GM19397 (cell line): ENCODE measurements around the gene KRT71.

ENCODE experiments used
- ATAC-seq: cut with Tn5 transposase; IDR thresholded peaks from one replicate; pipeline ENCODE4 v1.9.1; 2021; ENCODE audit warnings: mild to moderate bottlenecking, moderate library complexity; ENCODE audit not compliant: unreplicated experiment

The KRT71 gene

DNA sequence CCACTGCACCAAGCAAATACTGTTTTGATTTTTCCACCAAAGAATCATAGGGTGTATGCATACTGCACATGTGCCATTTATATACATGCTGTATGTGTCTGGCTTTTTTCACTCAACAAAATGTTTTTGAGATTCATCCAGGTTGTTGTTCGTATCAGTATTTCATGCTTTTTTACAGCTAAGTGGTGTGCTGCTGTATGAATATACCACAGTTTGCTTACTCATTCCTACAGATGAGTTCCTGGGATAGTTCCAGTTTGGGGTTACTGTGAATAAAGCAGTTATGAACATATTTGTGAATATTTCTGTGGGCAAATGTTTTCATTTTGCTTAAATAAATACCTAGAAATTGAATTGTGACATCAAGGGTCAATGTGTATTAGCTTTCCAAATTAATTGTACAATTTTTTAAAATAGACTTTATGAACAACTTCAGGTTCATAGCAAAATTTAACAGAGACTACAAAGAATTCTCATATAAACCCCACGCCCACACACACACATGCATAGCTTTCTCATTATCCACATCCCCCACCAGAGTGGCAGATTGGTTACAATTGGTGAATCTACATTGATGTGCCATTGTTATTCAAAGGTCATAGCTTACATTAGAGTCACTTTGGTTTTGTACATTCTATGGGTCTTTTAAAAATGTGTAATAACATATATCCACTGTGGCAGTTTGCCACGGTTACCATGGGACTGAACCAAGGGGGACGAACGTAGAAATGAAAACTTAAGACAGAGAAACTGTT is 53.0 kb downstream of the KRT71 start:
- no peak for ATAC-seq

DNA sequence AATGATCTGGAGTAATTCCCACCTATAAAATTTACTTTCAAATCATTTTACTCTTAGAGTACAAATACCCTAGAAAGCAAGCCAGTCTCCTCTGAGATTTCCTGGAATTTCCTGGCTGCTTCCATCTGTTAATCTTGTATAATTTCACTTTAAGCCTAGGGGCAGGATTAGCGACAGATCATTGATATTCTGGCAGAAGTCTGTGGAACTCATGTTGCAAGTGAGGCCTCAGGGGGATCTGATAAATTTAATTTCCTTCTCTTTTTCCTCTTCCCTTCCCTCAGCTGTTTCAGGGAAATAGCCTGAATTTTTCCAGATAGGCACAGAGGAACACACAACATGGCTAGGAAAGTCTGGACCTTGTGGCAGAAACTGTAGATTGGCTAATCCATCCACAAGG is 54.0 kb downstream of the KRT71 start:
- no peak for ATAC-seq

DNA sequence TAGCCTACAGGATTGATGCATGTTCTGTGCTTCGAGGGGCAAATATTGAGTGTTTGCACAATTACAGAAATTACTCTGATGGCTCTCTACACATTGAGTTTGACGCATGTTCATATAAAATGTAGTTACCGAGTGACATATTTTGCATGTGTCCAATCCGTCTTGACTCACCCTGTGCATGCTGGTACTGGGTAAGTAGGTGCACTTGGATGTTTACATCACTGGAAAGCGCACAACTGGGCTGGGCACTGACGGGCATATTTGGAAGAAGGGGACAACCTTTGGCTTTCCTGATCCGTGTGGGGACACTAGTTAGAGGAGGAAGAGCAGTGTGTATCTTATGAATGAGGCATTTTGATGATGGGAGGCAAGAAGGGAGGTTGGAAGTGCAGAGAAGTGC is 55.0 kb downstream of the KRT71 start:
- ATAC-seq: no peak

DNA sequence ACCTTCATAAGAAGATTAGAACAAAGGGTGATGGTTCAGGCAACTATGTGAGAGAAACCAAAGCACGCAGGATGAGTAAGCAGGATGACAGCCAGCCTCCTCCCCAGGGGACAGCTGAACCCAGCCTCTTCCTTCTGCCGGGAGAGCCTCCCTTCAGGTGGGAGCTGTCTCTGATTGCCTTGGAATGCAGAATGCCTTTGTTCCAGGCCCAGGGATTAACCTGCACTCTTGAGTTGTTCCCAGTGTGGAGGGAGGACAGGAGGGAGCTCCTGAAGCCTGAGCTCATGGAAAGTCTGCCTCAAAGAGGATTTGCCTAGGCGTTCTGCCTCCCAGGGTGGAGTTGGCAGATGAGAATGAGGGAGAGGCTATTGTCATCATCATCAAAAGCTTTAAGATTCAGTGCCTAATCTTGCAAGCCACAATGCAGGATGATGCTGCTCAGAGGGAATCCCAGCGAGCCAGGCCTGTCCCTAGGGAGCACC is 56.3 kb downstream of the KRT71 start:
- no peak for ATAC-seq

DNA sequence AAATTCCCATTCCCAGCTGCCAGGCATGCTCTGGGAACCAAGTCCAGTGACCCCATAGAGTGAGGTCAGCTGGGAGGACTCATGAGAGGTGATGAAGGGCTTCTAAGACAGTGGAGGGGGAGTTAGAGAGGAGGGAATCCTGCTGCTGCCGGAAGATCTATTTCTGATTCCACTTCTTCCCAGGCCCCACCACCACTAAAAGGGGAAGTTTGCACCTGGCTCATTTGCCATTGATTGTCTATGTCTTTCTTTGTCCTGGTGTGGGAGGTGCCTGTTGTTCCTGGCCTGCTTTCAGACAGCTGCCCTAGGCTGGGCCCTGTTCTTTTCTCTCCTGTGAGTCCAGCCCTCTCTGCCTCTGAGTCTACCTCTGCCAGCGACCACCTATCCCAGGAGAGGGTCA is 56.9 kb downstream of the KRT71 start:
- ATAC-seq: no peak

DNA sequence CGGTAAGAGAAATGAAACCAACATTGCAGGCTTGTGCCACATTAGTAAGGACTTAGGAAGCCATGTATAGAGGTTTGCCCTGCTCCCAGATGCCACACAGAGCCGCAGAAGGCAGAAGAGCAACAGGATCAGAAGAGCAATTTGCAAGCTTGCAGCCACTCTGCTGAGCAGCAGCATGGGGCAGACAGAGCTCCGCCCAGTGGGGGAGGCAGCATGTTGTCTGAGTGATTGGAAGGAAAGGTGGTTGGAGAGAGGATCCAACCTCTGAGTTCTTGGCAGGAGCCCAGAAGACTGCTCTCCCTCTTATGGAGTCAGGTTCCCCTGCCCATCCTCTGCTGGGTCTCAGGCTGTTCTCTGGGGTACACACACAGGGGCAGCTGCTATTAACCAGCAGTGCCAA is 57.6 kb downstream of the KRT71 start:
- ATAC-seq: no peak

DNA sequence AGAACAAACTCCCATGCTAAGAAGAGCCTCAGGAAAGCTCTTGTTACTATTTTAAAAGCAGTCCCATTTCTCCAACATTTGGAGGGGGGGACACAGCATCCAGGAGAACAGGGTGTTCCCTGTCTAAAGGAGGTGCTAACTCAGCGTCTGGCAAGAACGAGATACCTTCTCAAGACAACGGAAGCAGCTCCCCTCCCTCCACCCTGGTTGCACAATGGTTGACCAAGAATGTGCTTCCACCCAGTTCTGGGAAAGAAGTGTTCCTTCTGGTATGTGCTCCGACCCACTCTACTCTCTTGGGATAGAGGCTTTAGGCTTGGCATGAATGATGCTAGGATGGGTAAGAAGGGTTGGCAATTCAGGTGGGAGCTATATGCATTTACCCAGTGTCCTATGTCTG is 58.4 kb downstream of the KRT71 start:
- ATAC-seq: no peak

DNA sequence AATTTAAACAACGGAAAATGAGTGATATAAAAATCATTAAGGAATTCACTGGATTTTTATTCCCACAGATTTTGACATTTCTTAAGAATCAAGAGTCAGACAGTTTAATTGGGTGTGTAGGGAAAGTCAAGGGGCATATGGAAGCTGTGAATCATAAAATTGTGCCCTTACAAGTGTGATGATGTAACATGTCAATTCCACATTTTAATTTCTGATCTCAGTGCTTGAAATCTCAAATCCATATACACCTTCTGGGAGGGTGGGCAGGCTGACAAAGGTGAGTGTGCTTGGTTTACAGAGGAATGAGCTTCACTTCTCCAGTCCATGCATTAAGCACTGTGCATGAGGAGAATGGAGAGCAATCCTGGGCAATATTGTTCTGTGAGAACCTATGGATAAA is 58.8 kb downstream of the KRT71 start:
- no peak for ATAC-seq
